Natural killer cell (primary cell): ENCODE measurements around the gene FHDC1. TPM values are rescaled to one million over a fixed set of nuclear protein-coding genes. Genes with fewer than 3 reads are reported as not detected.

Experiments used
- ATAC-seq, 3 donors: fragments of 150-1000 bp in 2 of 3; fragments of 200-7000 bp in 1 of 3; cut with Tn5 transposase; 1 replicate in 1 of 3; 2 replicates in 2 of 3; pipeline ENCODE4 v1.10.0; 2021; ENCODE audit warnings: mild to moderate bottlenecking in 2 of 3, moderate library complexity in 2 of 3
- DNase-seq, 2 donors: peaks; one replicate each; pipeline versions ENCODE4 v3.0.0 to v3.0.0-alpha.2; 2013 to 2021; ENCODE audit warnings: mixed read lengths in 1 of 2
- H3K27ac ChIP-seq: one replicate; pipeline ENCODE4 v1.5.1; 2013; ENCODE audit warnings: mild to moderate bottlenecking, low read length
- H3K27me3 ChIP-seq: one replicate; pipeline ENCODE4 v1.6.1; 2013; ENCODE audit warnings: low read length; ENCODE audit not compliant: control insufficient read depth, insufficient read depth
- H3K36me3 ChIP-seq: one replicate; pipeline ENCODE4 v1.6.1; 2013; ENCODE audit warnings: low read length; ENCODE audit not compliant: control insufficient read depth, insufficient read depth
- H3K4me1 ChIP-seq: one replicate; pipeline ENCODE4 v1.6.1; 2013; ENCODE audit warnings: low read length; ENCODE audit not compliant: control insufficient read depth, insufficient read depth
- H3K4me3 ChIP-seq: one replicate; pipeline ENCODE4 v1.5.1; 2013; ENCODE audit warnings: low read length
- H3K9me3 ChIP-seq: one replicate; pipeline ENCODE4 v1.6.1; 2013; ENCODE audit warnings: low read length; ENCODE audit not compliant: control insufficient read depth, insufficient read depth
- H3K27ac Mint-ChIP-seq, 2 donors: one replicate each; pipeline ENCODE4 v1.8.0; 2022; ENCODE audit warnings: mild to moderate bottlenecking in 2 of 2, mixed read lengths in 2 of 2, moderate library complexity in 1 of 2
- H3K27me3 Mint-ChIP-seq, 2 donors: one replicate each; pipeline ENCODE4 v1.8.0; 2022; ENCODE audit warnings: low read depth in 2 of 2, mixed read lengths in 2 of 2
- H3K36me3 Mint-ChIP-seq: one replicate; pipeline ENCODE4 v1.8.0; 2022; ENCODE audit warnings: mixed read lengths
- H3K4me1 Mint-ChIP-seq, 2 donors: one replicate each; pipeline ENCODE4 v1.8.0; 2022; ENCODE audit warnings: mixed read lengths in 2 of 2
- H3K4me3 Mint-ChIP-seq: one replicate; pipeline ENCODE4 v1.8.0; 2022; ENCODE audit warnings: mild to moderate bottlenecking, moderate library complexity, mixed read lengths
- H3K9me3 Mint-ChIP-seq, 2 donors: one replicate each; pipeline ENCODE4 v1.8.0; 2022; ENCODE audit warnings: mixed read lengths in 2 of 2
- CTCF ChIP-seq: fragments of 200-600 bp; IDR thresholded peaks from one replicate; pipeline ENCODE4 v1.8.0; 2022; ENCODE audit warnings: antibody characterized with exemption
- WGBS: methylation state at CpG from one replicate; pipeline ENCODE4 v1.1.7; 2013; ENCODE audit warnings: missing lambda C conversion rate; ENCODE audit not compliant: insufficient coverage; 5-methylcytosine and 5-hydroxymethylcytosine counted together
- intact Hi-C: fragments of 100-400 bp; cut with micrococcal nuclease; formaldehyde crosslinking; loops from one replicate; pipeline ENCODE4 v1.14.2; 2022
- total RNA-seq, 4 donors: library from RNA; stranded (reverse); fragments of 120-200 nt in 1 of 4; gene quantifications; one replicate each; pipeline versions ENCODE4 v1.2.3 to v1.2.4, GENCODE V29; 2013 to 2022

Gene FHDC1
- total RNA-seq, 3 donors from 2014 or later (not counting 1 experiment from before 2014, with no cell fraction given): 0.10 to 0.23 (median 0.16) TPM

DNA sequence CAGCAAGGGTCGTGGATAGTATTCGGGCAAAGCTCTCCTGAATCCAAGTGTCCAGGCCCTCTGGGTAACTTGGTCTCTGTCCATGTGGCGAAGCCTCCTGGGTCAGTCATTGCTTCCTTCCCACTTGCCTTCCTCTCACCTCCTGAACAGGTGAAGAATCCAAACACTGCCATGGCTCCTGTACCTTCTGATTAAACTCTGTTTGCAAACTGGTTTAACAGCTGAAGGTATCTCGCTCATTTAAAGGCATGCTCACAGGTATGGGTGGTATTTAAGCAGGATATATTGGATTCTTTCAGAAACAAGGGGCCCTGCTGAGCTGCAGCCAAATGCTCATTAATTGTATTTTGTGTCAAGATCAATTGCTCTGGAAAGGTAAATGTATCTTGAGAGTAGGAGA, 28.2 kb downstream of the FHDC1 start:
- no peak overlapping the region for H3K27ac Mint-ChIP-seq
- no peak for ATAC-seq
- Histone ChIP-seq H3K4me1 (no peaks in the 10 kb centered on the region), H3K27me3 (no peaks in the 10 kb centered on the region), H3K9me3 (no peaks in the 10 kb centered on the region), H3K4me3 (no peak overlapping the region), H3K27ac (no peak overlapping the region), H3K36me3 (no peaks in the 10 kb centered on the region)
- no peak for TF ChIP-seq CTCF
- intact Hi-C loops: no loop called here
- H3K4me3 Mint-ChIP-seq: no peak overlapping the region
- no peaks in the 10 kb centered on the region for H3K27me3 Mint-ChIP-seq
- H3K9me3 Mint-ChIP-seq: no peaks in the 10 kb centered on the region
- no peak for DNase-seq
- peaks cover 0 to 1% of the 10 kb centered on the region in 2 donors for H3K4me1 Mint-ChIP-seq
- no peaks in the 10 kb centered on the region for H3K36me3 Mint-ChIP-seq
- 88% methylated on average over 4 of the region's 4 CpGs for WGBS

GRCh38 chr4:152965611-152966010, 29.5 kb downstream of the FHDC1 start:
- H3K36me3 ChIP-seq: no peaks in the 10 kb centered on the region
- no peak overlapping the region for H3K4me3 Mint-ChIP-seq
- H3K4me1 Mint-ChIP-seq: no peaks in the 10 kb centered on the region
- H3K27ac ChIP-seq: no peak overlapping the region
- no peaks in the 10 kb centered on the region for H3K36me3 Mint-ChIP-seq
- no peaks in the 10 kb centered on the region for H3K9me3 ChIP-seq
- H3K9me3 Mint-ChIP-seq: no peaks in the 10 kb centered on the region
- no peak overlapping the region for H3K4me3 ChIP-seq
- ATAC-seq (no peak), DNase-seq (no peak)
- no peaks in the 10 kb centered on the region for H3K4me1 ChIP-seq
- intact Hi-C loops: no loop called here
- no peak overlapping the region for H3K27ac Mint-ChIP-seq
- 71% methylated on average over 4 of the region's 4 CpGs for WGBS
- no peak for TF ChIP-seq CTCF
- H3K27me3 ChIP-seq: no peaks in the 10 kb centered on the region
- no peaks in the 10 kb centered on the region for H3K27me3 Mint-ChIP-seq

DNA sequence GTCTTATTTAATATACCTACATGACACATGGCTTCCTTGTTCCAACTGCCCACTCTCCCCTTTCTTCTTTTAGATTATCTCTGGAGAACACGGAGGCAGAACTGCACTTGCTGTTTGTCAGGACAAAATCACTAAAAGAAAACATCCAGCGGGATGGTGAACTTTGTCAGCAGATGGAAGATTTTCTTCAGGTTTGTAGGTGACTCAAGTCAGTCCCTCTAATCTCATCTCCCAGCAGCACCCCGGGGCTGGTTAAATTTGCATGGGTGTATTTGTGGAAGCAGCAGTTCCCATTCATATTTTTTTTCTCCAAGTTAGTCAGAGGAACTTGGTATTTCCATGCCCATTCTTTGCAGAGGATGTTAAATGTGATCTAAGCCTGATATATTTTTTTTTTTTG, 31.8 kb downstream of the FHDC1 start:
- Mint-ChIP-seq H3K27ac (no peak overlapping the region), H3K4me3 (no peak overlapping the region), H3K4me1 (no peaks in the 10 kb centered on the region), H3K9me3 (no peaks in the 10 kb centered on the region), H3K27me3 (no peaks in the 10 kb centered on the region), H3K36me3 (no peaks in the 10 kb centered on the region)
- Histone ChIP-seq H3K36me3 (no peaks in the 10 kb centered on the region), H3K4me3 (no peak overlapping the region), H3K4me1 (no peaks in the 10 kb centered on the region), H3K27me3 (no peaks in the 10 kb centered on the region), H3K27ac (no peak overlapping the region), H3K9me3 (no peaks in the 10 kb centered on the region)
- DNase-seq: no peak
- TF ChIP-seq CTCF: no peak
- intact Hi-C loops: no loop called here
- no peak for ATAC-seq
- 100% methylated on average over 2 of the region's 3 CpGs for WGBS

DNA sequence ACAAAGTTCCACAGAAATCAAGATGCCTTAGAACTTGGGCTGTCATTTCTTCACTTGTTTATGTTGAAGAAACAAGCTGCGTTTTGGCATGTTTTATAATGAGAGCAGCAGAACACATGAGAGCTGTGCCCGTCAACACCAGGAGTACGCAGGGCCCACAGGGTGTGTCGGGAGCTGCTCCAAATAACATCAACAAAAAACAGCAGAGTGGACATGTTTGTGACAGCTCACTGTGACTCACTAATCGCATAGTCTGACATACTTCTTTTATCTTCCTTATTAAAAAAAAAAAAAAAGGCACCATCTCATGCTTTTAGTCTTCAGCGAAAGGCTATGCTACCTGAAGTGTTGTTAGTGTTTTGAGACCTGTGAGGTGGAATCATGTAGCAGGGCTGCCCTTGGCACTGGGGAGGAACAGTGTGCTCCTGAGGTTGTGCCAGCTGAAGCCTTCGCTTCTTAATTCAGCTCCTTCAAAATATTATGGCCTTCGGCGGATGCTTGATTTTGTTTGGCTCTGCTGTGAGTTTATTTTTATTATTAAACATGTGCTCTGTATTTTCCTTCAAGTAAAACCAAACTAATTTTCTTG, 32.8 kb downstream of the FHDC1 start:
- intact Hi-C loops: no loop called here
- ATAC-seq: no peak
- H3K27ac ChIP-seq: no peak overlapping the region
- H3K4me1 ChIP-seq: no peaks in the 10 kb centered on the region
- TF ChIP-seq CTCF: no peak
- no peaks in the 10 kb centered on the region for H3K27me3 ChIP-seq
- DNase-seq: no peak
- Mint-ChIP-seq H3K9me3 (no peaks in the 10 kb centered on the region), H3K27me3 (no peaks in the 10 kb centered on the region), H3K36me3 (no peaks in the 10 kb centered on the region), H3K27ac (no peak overlapping the region), H3K4me1 (no peaks in the 10 kb centered on the region), H3K4me3 (no peak overlapping the region)
- H3K36me3 ChIP-seq: no peaks in the 10 kb centered on the region
- 91% methylated on average over 7 of the region's 9 CpGs for WGBS
- no peaks in the 10 kb centered on the region for H3K9me3 ChIP-seq
- H3K4me3 ChIP-seq: no peak overlapping the region
